GM19455 (cell line): ENCODE measurements around the gene RTBDN.

Source experiments
- ATAC-seq: cut with Tn5 transposase; IDR thresholded peaks from one replicate; pipeline ENCODE4 v1.9.1; 2021; ENCODE audit not compliant: unreplicated experiment

The RTBDN gene

DNA sequence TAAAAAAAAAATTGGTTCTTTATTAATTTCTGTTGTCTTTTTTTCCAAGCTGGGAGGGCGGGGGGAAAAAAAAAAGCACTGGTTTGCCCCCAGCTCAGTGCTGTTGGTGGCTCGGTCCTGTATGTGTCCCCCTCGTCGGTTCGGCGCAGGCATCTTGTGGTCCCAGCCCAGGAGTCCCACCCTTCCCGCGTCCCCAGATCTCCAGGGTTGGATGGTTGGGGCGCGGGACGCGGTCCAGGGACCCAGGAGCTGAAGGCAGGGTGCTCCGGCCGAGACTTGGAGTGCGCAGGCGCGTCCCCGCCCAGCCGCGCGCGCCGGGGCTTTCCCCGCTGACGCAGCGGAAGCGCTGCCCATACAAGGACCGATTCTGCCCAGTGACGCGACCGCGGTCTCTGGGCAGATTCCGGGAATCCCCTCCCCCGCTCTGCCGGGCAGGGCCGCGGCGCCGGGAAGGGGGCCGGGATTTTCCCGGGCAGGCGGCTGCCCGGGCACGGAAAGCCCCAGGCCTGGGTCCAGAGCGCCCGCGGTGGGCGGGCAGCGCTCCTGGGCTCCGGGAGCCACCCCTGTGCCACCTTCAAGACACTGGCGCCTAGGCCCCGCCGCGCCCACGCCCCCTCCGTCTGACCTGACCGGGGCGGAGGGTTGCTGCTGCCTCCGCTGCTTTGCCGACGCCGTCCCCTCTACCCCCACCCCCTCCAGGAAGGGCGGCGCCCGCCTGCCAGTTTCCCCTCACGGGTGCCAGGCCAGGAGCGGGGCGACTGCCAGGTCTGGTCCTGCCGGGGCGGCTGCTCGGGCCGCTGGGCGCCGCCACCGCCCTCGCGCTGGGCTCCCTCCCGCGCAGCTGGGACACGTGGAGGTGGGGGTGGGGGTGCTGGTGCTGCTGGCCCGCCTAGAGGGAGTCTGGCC lies 40.8 kb downstream of the RTBDN start:
- ATAC-seq = peak; percentile 29

DNA sequence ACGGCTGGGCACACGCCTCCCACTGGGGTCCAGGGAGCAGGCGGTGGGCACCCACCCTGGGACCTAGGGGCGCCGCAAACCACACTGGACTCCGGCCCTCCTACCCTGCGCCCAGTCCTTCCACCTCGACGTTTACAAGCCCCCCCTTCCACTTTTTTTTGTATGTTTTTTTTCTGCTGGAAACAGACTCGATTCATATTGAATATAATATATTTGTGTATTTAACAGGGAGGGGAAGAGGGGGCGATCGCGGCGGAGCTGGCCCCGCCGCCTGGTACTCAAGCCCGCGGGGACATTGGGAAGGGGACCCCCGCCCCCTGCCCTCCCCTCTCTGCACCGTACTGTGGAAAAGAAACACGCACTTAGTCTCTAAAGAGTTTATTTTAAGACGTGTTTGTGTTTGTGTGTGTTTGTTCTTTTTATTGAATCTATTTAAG lies 41.5 kb downstream of the RTBDN start:
- no peak for ATAC-seq

DNA sequence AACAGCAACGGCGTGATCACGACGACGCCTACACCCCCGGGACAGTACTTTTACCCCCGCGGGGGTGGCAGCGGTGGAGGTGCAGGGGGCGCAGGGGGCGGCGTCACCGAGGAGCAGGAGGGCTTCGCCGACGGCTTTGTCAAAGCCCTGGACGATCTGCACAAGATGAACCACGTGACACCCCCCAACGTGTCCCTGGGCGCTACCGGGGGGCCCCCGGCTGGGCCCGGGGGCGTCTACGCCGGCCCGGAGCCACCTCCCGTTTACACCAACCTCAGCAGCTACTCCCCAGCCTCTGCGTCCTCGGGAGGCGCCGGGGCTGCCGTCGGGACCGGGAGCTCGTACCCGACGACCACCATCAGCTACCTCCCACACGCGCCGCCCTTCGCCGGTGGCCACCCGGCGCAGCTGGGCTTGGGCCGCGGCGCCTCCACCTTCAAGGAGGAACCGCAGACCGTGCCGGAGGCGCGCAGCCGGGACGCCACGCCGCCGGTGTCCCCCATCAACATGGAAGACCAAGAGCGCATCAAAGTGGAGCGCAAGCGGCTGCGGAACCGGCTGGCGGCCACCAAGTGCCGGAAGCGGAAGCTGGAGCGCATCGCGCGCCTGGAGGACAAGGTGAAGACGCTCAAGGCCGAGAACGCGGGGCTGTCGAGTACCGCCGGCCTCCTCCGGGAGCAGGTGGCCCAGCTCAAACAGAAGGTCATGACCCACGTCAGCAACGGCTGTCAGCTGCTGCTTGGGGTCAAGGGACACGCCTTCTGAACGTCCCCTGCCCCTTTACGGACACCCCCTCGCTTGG lies 42.1 kb downstream of the RTBDN start:
- ATAC-seq = no peak

DNA sequence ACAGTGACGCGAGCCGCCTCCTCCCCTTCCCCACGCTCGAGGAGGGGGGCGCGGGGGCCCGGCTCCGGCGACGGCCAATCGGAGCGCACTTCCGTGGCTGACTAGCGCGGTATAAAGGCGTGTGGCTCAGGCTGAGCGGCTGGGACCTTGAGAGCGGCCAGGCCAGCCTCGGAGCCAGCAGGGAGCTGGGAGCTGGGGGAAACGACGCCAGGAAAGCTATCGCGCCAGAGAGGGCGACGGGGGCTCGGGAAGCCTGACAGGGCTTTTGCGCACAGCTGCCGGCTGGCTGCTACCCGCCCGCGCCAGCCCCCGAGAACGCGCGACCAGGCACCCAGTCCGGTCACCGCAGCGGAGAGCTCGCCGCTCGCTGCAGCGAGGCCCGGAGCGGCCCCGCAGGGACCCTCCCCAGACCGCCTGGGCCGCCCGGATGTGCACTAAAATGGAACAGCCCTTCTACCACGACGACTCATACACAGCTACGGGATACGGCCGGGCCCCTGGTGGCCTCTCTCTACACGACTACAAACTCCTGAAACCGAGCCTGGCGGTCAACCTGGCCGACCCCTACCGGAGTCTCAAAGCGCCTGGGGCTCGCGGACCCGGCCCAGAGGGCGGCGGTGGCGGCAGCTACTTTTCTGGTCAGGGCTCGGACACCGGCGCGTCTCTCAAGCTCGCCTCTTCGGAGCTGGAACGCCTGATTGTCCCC lies 42.9 kb downstream of the RTBDN start, which contains the start of gene JUNB:
TSS of gene JUNB (plus strand) at position 142 of the 706 bp plus-strand sequence. CDS start at position 428, 286 bp downstream.
- ATAC-seq = peak; percentile 29

DNA sequence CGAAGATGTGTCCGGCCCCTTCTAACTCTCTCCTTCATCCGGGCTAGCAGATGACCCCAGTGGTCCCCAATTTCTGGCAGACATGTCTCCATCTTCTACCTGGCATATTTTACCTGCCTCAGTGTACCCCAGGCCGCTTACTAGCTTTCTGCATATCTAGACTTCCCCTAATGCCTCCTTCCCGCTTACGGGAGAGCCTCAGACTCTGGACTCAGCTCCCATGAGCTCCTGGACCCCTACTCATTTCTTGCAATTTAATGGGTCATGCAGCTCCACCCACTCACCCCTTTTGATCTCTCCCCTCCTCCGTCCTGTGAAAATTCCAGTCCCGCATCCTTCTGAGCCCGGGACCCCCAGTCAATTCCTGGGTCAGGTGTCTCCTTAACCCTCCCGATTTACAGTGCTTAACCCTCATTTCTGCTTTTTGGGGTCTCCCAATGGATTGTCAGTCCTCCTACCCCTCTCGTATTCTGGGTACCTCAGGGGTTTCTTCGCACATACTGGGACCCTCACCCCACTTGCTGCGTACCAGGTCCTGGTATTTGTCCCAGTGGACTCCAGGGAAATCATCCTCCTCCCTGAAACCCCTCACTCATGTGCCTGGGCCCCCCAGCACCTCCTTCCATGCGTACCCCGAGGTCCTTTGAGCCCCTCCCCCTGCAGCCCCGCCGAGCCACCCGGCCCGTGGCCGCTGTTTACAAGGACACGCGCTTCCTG lies 43.6 kb downstream of the RTBDN start:
- ATAC-seq = no peak

DNA sequence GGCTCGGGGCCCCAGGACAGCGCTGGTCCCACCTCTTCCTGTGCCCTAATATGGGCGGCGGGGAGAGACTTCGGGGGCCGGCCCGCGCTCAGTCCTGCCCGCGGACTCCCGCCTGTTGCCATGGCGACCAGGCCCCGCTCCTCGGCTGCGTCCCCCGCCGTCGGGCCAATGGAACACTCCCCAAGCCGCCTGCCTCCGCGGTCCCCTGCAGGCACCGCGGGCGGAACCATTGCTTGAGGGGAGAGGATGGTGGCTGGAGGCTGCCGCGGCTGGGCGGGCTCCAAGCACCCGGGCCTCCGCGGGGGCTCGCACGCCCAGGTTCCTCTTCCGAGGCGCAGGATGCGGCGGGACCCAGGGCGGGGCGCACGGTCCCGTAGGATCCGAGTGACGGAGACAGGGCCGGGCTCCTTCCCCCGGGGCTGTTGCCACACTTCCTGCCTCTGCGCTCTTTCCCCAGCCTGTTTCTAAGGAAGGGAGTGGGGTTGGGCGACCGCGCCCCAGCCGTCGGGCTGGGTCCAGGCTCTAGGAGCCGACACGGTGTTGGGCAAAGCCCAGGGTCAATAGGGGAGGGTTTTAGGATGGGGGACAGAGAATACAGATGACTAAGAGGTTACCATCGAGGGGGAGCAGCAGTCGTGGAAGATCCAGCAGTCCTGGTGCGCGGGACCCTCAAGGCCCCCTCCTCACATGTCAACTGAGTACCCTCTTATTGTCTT lies 44.3 kb downstream of the RTBDN start:
- peak; percentile 37 for ATAC-seq

DNA sequence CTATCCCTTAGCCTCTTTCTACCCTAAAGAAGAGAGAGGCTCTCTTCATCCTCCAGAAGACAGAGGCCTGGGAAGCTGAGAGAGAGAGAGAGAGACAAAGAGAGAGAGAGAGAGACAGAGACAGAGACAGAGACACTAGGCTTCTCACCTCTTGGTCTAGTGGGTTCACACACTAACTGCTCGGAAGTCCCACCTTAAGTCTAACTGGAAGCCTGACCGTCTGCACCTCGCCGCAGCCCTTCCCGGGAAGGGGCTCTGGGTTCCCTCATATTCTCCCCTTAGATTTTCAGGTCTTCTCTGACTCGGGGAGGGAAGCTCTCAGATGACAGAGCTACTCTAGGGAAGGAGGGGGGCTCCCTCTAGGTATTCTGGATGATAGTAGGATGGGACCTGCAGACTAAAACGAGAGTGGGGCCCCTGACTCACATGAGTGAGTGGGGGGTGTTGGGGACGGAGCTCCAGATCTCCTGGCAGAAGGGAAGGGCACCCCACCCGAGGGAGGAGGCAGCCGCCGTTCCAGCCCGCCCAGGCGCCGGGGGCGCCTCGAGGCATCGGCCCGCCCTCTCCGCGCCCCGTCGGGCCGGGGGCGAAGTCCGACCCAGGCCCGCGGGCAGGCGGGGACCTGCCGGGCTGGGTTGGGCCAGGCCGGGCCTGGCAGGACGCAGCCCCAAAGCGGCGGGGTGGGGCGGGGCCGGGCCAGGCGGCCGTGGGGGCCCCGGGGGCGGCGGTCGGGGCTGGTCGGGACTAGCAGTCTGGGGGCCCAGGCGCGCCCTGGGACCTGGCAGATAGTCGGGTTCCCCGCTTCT lies 45.1 kb downstream of the RTBDN start:
- no peak for ATAC-seq

DNA sequence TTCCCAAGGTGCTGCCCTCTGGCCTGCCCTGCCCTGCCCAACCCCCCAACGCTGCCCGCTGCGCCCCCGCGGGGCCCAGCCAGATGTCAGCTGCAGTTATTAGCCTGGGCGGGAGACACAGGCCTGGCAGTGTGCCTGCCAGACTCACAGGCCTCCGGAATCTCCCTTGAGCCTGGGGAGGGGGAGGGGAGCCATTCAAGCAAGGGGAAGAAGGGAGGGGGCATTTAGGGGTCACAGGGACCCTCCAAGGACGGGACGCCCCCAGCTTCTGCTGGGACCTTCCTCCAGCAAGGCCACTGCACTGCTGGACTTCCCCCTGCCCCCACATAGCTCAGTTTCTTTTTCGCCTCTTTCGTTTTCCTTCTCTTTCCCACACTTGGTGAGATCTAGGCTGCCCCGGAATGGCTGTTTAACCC lies 45.7 kb downstream of the RTBDN start:
- ATAC-seq = no peak

DNA sequence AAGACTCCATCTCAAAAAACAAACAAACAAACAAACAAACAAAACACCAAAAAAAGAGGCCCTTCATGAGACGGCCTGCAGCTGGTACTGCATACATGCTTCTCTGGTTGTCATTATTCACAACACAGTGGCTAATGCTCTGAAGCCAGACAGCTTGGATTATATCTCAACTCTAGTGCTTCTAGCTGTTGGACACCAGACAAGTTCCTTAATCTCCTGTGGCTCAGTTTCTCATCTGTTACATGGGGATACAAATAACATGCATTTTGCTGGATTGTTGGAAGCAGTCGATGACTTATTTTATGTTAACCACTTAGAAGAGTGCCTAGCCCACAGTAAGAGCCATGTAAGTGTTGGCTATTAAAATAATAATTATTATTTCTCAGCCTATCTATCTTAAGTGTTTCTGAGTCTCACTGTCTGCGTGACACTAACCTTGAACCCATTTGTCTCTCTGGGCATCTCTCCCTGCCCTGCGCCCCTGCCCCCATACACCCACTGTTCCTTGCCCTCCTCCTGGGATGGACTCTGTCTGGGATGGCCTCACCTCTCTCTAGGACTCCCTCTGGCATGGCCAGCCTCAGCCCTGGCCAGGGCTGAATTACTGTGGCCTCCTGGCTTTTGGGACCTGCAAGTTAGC lies 46.2 kb downstream of the RTBDN start:
- ATAC-seq = no peak

DNA sequence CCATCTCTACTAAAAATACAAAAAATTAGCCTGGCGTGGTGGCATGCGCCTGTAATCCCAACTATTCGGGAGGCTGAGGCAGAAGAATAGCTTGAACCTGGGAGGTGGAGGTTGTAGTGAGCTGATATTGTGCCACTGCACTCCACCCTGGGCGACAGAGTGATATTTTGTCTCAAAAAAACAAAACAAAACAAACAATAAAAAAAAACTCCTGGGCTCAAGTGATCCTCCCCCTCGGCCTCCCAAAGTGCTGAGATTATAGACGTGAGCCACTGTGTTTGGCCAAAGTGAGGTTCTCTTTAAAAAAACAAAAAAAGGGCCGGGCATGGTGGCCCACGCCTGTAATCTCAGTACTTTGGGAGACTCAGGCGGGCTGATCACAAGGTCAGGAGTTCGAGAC lies 46.9 kb downstream of the RTBDN start:
- no peak for ATAC-seq

DNA sequence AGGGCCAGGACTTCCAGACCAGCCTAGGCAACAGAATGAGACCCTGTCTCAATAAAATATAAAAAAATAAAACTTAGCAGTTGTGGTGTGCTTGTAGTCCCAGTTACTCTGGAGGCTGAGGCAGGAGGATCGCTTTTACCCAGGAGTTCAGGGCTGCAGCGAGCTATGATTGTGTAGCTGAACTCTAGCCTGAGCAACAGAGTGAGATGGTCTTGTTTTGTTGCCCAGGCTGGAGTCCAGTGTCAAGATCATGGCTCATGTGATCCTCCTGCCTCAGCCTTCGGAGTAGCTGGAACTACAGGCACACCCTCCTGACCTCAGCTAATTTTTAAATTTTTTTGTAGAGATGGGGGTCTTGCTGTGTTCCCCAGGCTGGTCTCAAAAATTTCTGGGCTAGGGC lies 47.4 kb downstream of the RTBDN start:
- ATAC-seq = no peak

DNA sequence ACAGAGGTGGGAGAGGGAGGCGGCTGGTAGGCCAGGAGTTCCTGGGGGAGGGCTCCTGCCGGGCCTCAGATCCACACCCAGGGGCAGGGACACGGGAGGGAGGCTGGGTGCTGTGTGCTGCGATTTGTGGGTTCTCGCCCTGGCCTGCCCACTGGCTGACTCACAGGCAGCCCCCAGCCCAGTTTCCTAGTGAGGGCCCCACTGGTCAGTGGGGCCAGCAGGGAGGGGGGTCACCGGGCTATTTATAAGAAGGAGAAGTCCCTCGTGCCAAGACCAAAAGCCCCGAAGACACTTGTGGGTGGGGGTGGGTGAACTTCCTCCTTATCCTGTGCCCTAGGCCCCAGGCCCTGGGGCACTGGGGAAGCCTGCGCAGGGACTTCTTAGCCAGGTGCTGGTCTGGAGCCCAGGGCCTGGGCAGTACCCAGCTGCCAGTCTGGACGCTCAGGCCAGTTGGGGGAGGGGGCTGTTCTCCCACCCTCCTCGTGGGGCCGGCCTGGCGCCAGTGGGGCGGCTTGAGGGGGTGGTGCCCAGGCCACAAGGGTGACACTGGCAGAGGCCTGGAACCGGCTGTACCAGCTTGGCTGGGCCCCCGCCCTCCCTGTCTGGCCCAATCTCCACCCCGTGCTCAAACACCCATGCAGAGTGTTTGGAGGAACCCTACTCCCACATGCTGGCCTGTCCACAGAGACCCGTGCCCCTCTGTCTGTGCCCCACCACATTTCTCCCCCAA lies 48.1 kb downstream of the RTBDN start:
- ATAC-seq = no peak

DNA sequence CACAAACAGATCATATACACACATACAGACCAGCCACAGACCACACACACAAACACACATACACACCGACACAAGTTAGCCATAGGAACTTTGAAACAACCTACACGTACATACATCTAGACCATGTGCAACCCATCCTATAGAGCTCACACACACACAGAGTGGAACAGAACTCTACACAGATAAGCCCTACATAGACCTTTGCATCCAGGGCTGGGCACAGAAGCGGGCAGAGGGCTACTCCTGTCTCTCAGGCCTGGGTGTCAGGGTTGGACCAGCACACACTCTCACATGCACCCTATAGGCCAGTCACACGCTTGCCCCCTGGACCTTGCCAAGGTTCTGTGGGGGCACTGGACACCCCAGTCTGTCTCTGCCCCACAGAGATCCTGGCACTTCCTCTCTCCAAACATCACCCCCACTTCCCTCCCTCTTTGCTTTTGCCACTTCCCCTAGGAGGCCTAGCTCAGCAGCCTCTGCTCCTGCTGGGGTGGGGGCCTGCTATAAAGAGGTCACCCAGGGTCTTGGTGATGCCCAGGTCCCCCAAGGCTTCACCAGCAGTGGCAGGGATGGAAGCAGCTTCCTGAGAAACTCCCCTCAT lies 48.8 kb downstream of the RTBDN start:
- ATAC-seq = no peak

DNA sequence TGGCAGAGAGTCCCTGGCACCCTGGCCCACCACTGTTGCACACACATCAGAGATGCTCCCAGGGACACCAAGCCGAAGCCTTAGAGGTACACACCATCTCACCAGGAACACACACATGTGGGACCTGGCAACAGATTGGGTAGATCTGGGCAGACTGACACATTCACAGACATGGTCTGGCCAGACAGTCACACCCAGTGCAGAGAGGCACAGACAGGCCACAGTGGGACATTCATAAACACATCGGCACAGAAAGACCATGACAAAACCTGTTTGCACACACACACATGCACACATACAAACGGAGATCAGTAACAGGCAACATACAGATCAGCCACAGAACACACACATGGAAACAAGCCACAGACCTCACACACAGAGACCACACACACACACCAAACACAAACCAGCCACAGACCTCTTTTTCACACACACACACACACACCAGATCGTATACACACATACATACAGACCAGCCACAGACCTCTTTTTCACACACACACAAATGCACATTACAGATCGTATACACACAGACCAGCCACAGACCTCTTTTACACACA lies 49.4 kb downstream of the RTBDN start:
- ATAC-seq = no peak

DNA sequence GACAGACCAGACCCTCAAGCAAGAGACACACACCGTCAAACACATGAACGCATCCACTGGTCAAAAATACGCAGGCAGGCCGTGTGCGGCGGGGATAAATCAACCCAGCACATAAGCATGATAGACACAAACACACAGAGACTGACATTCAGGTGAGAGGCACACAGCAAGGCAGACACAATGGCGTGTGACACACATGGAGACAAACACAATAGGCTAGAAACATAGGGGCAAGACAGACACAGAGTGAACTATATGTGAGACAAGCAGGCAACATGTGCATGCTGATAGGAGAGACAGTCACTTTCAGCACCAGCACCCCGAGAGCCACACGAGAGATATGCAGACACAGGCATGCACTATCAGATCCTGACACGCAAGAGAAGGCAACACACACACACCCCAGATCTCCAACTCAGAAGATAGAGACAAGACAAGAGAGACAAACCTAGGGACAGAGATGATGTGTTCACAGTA lies 49.9 kb downstream of the RTBDN start:
- ATAC-seq = no peak

DNA sequence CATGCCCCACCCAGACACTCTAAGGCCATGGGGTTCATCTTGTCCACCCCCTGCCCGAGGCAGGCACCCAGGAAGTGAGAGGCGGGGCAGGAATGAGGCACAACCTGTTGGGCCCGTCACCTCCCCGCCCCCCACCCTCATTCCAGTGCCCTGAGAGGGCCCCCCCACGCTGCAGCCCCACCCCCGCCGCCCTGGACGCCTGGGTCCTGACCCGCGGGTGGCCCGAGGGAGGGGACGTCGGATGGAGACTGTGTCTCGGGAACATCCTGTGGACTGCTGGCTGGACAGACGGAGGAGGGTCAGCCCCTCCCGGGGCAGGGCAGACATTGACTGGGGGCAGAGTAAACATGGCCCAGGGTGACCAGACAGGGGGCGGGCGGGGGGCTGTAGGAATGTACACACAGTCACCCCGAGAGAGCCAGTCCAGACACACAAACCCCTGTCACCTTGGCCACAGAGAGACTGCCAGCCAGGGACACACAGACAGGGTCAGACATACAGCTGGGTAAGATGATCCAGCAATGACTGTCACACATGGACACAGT lies 50.5 kb downstream of the RTBDN start:
- no peak for ATAC-seq

DNA sequence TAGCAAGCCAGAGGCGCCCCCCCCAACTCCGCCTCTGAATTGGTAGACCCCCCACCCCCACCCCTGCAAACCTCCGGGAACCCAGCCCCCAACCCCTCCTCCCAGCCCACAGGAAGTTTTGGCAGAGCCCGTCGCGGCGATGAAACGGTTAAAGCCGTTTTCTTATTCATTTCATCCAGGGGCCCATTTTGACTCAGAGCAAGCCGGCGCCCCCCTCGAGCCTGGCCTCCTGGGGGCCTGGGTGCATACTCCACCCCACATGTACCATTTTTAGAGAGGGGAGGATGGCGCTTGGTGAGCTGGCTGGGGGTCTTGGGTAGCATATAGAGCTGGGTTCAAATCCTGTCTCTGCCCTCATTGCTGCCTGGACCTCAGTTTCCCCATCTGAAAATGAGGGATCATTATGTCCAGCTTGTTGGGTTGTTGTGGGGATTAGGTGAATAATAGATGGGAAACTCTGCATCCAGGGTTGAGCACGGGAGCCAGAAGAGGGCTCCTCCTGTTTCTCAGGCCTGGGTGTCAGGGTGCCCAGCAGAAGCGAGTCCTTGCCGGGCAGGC lies 51.0 kb downstream of the RTBDN start:
- ATAC-seq = no peak
